Vagina (tissue), 2 donors: ENCODE results near the gene ACSM2B.

Experiments used
- CTCF ChIP-seq, 3 experiments: fragments of 450-650 bp in 2 of 3; fragments of 200-600 bp in 1 of 3; sonication (generic) in 1 of 3; IDR thresholded peaks; one replicate each; pipeline ENCODE4 v1.5.1; 2017 to 2019; ENCODE audit warnings: antibody characterized with exemption in 3 of 3, mild to moderate bottlenecking in 2 of 3, moderate library complexity in 2 of 3
- POLR2A ChIP-seq, 2 donors: fragments of 450-650 bp; IDR thresholded peaks; one replicate each; pipeline ENCODE4 v1.6.1; 2017; ENCODE audit warnings: antibody characterized with exemption in 2 of 2, mild to moderate bottlenecking in 2 of 2, moderate library complexity in 2 of 2

- no peak for TF ChIP-seq CTCF (IDR thresholded peaks at IDR 0.05)
- TF ChIP-seq POLR2A (IDR thresholded peaks at IDR 0.05): no peak
These were observed 68.9 kb downstream of the ACSM2B start for GRCh38 chr16:20507280-20507679.
